Lower lobe of right lung (tissue), 2 donors: ENCODE data around the gene CLEC2A. TPM values are rescaled to one million over a fixed set of nuclear protein-coding genes. Genes with fewer than 3 reads are reported as not detected.

ENCODE experiments used
- ATAC-seq, 2 donors: fragments of 200-7000 bp; cut with Tn5 transposase; one replicate each; pipeline ENCODE4 v1.9.1; 2020 to 2022; ENCODE audit warnings: mild to moderate bottlenecking in 2 of 2, moderate library complexity in 2 of 2
- DNase-seq: peaks from one replicate; pipeline ENCODE4 v3.0.0-alpha.2; 2020
- H3K27ac ChIP-seq: fragments of 200-600 bp; one replicate; pipeline ENCODE4 v1.8.0; 2022
- H3K27me3 ChIP-seq: fragments of 200-600 bp; one replicate; pipeline ENCODE4 v1.8.0; 2022; ENCODE audit warnings: low read depth
- H3K36me3 ChIP-seq: fragments of 200-600 bp; one replicate; pipeline ENCODE4 v1.8.0; 2022; ENCODE audit warnings: mild to moderate bottlenecking
- H3K4me1 ChIP-seq: fragments of 200-600 bp; one replicate; pipeline ENCODE4 v1.8.0; 2022
- H3K4me3 ChIP-seq: fragments of 200-600 bp; one replicate; pipeline ENCODE4 v1.8.0; 2022; ENCODE audit warnings: mild to moderate bottlenecking
- H3K9me3 ChIP-seq: fragments of 200-600 bp; one replicate; pipeline ENCODE4 v1.8.0; 2022
- CTCF ChIP-seq: fragments of 200-600 bp; IDR thresholded peaks from one replicate; pipeline ENCODE4 v1.8.0; 2022; ENCODE audit warnings: antibody characterized with exemption, mild to moderate bottlenecking
- intact Hi-C: fragments of 100-400 bp; cut with DNase I; formaldehyde crosslinking; loops from one replicate; pipeline ENCODE4 v1.11.0; 2022
- total RNA-seq: library from RNA; stranded (reverse); fragmentation: NEBNext Ultra II Directional; extraction: Animal tissue kit (Norgen Biotek cat#: 25700); gene quantifications from one replicate; pipeline ENCODE4 v1.2.1, GENCODE V29; 2021
- donor health status: DM: no; HTN: yes; CAD: no; lungs with severe emphysema.

CLEC2A gene
- total RNA-seq, 1 donor from 2014 or later, result not detected

- intact Hi-C loops, result no loop called here
- peaks cover 3% of the 10 kb centered on the region for H3K27me3 ChIP-seq
- ATAC-seq (peak in 1 of 2 donors; percentile 23), DNase-seq (no peak)
- H3K27ac ChIP-seq, result no peak overlapping the region
- H3K9me3 ChIP-seq, result no peaks in the 10 kb centered on the region
- H3K4me1 ChIP-seq, result peaks cover 8% of the 10 kb centered on the region
- H3K4me3 ChIP-seq, result no peak overlapping the region
- TF ChIP-seq CTCF, result no peak
- H3K36me3 ChIP-seq, result no peaks in the 10 kb centered on the region
Observed at GRCh38 chr12:9944391-9944790, 12.2 kb upstream of the CLEC2A start.

DNA sequence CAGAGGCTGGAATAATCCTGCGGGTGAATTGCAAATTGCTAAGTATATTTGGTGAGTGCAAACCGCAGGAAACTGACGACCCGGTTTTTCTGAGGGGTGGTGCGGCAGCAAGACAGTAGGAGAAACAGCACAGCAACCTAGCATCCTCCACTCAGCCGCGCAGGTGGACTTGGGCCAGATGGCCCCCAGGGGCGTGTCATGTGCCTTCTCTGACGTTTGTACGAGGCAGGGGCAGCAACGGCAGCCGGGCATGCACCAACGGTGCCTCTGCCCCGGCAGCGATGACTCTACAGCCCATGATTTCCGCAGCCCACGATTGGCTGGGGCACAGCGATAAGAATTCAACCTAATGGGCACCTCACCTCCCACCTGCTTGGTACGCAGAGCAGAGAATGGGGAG lies 11.1 kb upstream of the CLEC2A start:
- TF ChIP-seq CTCF, result no peak
- DNase-seq, result peak; percentile 42
- no peak overlapping the region for H3K4me3 ChIP-seq
- no peak overlapping the region for H3K27ac ChIP-seq
- intact Hi-C loops, result no loop called here
- peaks cover 3% of the 10 kb centered on the region for H3K27me3 ChIP-seq
- H3K36me3 ChIP-seq, result no peaks in the 10 kb centered on the region
- ATAC-seq, result no peak
- H3K4me1 ChIP-seq, result no peaks in the 10 kb centered on the region
- no peaks in the 10 kb centered on the region for H3K9me3 ChIP-seq

GRCh38 chr12:9941838-9942237 lies 9.7 kb upstream of the CLEC2A start:
- intact Hi-C loops, result no loop called here
- H3K9me3 ChIP-seq, result no peaks in the 10 kb centered on the region
- no peak overlapping the region for H3K4me3 ChIP-seq
- no peaks in the 10 kb centered on the region for H3K4me1 ChIP-seq
- no peak for TF ChIP-seq CTCF
- ATAC-seq (no peak), DNase-seq (no peak)
- H3K27me3 ChIP-seq, result peaks cover 3% of the 10 kb centered on the region
- no peaks in the 10 kb centered on the region for H3K36me3 ChIP-seq
- H3K27ac ChIP-seq, result no peak overlapping the region

GRCh38 chr12:9940375-9940774 lies 8.2 kb upstream of the CLEC2A start:
- Histone ChIP-seq H3K27ac (no peak overlapping the region), H3K36me3 (no peaks in the 10 kb centered on the region), H3K4me1 (no peaks in the 10 kb centered on the region), H3K4me3 (no peak overlapping the region), H3K27me3 (peaks cover 3% of the 10 kb centered on the region), H3K9me3 (no peaks in the 10 kb centered on the region)
- no peak for TF ChIP-seq CTCF
- intact Hi-C loops, result no loop called here
- DNase-seq (no peak), ATAC-seq (no peak)

DNA sequence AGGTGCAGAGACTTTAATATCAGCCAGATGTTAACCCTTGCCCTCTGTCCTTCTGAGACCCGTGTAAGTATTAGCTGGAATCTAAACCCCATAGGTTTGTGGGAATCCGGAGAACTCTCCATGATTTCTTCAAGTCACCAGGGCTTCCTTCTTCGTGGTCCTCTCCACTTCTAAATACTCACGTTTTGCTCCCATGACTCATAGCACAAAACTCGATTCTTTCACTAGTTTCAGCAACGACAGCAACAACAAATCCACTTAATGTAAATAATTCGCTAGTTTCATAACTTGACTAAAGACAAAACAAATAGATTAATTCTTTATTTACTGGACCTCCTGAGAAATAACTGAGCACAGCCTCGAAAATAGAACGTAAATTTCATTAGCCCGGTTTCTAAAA lies 4.4 kb upstream of the CLEC2A start:
- no peak overlapping the region for H3K27ac ChIP-seq
- H3K27me3 ChIP-seq, result no peaks in the 10 kb centered on the region
- no peak for DNase-seq
- intact Hi-C loops, result no loop called here
- TF ChIP-seq CTCF, result no peak
- ATAC-seq, result no peak
- H3K9me3 ChIP-seq, result no peaks in the 10 kb centered on the region
- no peaks in the 10 kb centered on the region for H3K4me1 ChIP-seq
- H3K4me3 ChIP-seq, result no peak overlapping the region
- no peaks in the 10 kb centered on the region for H3K36me3 ChIP-seq

- TF ChIP-seq CTCF, result no peak
Observed at GRCh38 chr12:9935026-9935425, 2.9 kb upstream of the CLEC2A start.

More at GRCh38 chr12:9935026-9935425, 2.9 kb upstream of the CLEC2A start:
- DNase-seq, result no peak
- Histone ChIP-seq H3K4me3 (no peak overlapping the region), H3K36me3 (no peaks in the 10 kb centered on the region), H3K9me3 (no peaks in the 10 kb centered on the region), H3K27me3 (no peaks in the 10 kb centered on the region), H3K27ac (no peak overlapping the region), H3K4me1 (no peaks in the 10 kb centered on the region)
- no peak for ATAC-seq
- intact Hi-C loops, result no loop called here
